Lower leg skin (tissue), 4 donors: ENCODE results near the gene OSM. TPM values are rescaled to one million over a fixed set of nuclear protein-coding genes. Genes with fewer than 3 reads are reported as not detected.

ENCODE experiments used
- DNase-seq, 2 donors: peaks; one replicate each; pipeline ENCODE4 v3.0.0-alpha.2; 2019; ENCODE audit warnings: low spot score in 2 of 2
- H3K4me3 ChIP-seq: fragments of 200-600 bp; sonication (generic); 2 replicates; pipeline ENCODE4 v1.5.1; 2017; ENCODE audit warnings: mild to moderate bottlenecking, low read depth; ENCODE audit not compliant: poor library complexity, severe bottlenecking
- POLR2A ChIP-seq, 2 donors: fragments of 450-650 bp; IDR thresholded peaks; one replicate each; pipeline ENCODE4 v1.6.1; 2016 to 2017; ENCODE audit warnings: antibody characterized with exemption in 2 of 2, mild to moderate bottlenecking in 1 of 2, moderate library complexity in 1 of 2
- WGBS, 2 donors: methylation state at CpG; one replicate each; pipeline ENCODE4 v1.1.5; 2018; 5-methylcytosine and 5-hydroxymethylcytosine counted together
- intact Hi-C: fragments of 100-400 bp; cut with DNase I; formaldehyde crosslinking; loops from one replicate; pipeline ENCODE4 v1.15.0; 2023; ENCODE audit warnings: low total_unique reads
- total RNA-seq, 4 donors: library from RNA; depleted of rRNA; stranded (reverse); fragments of >200 nt; gene quantifications; one replicate each; pipeline ENCODE4 v1.1.0, GENCODE V29; 2016
- TF ChIP-seq, protein P1 (sequence below), 3 donors: fragments of 450-650 bp; IDR thresholded peaks; one replicate each; pipeline ENCODE4 v1.5.1; 2016; ENCODE audit warnings: antibody characterized with exemption in 3 of 3, mild to moderate bottlenecking in 3 of 3, moderate library complexity in 2 of 3

Gene OSM
- total RNA-seq, 4 donors from 2014 or later = 0.27 to 0.34 (median 0.29) TPM; not detected in 1

DNA sequence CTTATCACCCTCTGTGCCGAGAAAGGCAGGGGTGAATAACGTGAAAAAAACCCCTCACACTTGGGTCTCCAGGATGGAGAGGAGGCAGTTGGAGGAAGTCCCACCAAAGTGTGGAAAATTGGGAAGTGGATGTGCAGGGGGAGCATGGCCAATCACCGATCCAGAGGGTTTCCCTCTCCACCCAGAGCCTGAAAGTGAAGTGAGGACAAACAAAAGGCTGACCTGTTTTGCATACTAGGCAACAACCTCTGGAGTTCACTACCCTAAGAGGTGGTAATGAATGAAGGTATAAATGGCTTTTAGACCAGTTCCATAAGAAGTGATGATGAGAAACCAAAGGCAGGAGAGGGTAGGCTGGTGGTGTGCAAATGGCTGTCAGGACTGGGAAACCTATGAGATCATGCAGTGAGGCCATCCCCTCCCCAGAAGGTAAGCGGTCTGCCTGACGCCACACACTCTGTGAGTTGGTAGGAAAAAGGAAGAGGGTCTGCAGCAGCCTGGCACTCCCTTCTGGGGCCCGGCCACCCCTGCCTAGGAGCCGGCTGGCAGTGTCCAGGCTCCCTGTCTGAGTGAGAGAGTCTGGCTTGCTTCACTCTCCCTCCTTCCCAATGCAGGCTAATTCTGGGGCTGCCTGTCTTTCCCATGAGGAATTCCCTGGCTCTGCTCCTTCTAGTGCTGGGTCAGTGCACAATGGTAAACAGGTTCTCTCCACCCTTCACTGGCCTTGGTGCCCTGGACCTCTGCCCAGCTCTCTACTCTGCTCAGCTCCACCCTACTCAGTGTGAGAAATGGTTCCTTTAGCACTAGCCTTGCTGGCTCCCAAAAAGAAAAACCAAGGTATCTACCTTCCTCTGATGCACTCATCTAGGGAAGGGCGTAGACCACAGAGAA, 44.5 kb upstream of the OSM start:
- no peak overlapping the region for H3K4me3 ChIP-seq
- 36 to 41% methylated on average over 8 of the region's 8 CpGs for WGBS, 2 donors
- DNase-seq = peak; percentile 71 to 93
- intact Hi-C loops = no loop called here
- TF ChIP-seq, protein P1, sequence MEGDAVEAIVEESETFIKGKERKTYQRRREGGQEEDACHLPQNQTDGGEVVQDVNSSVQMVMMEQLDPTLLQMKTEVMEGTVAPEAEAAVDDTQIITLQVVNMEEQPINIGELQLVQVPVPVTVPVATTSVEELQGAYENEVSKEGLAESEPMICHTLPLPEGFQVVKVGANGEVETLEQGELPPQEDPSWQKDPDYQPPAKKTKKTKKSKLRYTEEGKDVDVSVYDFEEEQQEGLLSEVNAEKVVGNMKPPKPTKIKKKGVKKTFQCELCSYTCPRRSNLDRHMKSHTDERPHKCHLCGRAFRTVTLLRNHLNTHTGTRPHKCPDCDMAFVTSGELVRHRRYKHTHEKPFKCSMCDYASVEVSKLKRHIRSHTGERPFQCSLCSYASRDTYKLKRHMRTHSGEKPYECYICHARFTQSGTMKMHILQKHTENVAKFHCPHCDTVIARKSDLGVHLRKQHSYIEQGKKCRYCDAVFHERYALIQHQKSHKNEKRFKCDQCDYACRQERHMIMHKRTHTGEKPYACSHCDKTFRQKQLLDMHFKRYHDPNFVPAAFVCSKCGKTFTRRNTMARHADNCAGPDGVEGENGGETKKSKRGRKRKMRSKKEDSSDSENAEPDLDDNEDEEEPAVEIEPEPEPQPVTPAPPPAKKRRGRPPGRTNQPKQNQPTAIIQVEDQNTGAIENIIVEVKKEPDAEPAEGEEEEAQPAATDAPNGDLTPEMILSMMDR (IDR thresholded peaks at IDR 0.05) = no peak
- no peak for TF ChIP-seq POLR2A (IDR thresholded peaks at IDR 0.05)

DNA sequence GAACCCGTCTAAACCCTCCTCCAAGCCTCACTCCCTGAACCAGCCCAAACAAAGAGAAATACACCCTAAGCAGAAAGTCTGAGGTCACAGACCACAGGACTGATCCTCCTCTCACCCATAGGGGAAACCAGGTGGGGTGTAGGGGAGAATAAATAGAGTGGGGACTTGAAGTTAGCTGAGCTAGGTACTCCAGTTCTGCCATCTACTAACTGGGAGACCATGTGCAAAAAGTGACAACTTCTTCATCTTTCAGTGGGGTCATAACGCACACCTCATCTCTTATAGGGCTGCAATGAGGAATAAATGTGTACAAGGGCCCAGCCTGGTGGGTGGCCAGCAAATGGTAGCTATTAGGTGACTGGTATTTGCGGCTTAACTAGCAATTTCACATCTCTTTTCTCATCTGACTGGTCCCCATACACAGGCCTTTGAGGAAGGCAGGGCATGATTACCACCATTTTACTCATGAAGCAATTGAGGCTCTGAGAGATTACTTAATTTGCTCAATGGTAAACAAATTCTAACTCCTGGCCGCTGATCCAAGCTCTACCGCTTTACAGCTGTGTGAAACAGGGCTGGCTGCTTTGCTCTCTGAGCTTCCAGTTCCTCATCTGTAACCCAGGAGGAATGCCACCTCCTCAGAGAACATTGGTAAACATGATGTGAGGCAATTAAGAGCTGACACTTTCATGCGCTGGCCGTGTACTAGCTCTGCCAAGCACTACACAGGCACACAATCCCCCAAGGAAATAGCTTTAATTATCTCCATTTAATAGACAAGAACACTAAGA, 43.5 kb upstream of the OSM start:
- DNase-seq = peak in 1 of 2 donors; percentile 79
- TF ChIP-seq POLR2A (IDR thresholded peaks at IDR 0.05) = no peak
- TF ChIP-seq, protein P1 (IDR thresholded peaks at IDR 0.05) = no peak
- H3K4me3 ChIP-seq = no peak overlapping the region
- WGBS, 2 donors = 36 to 50% methylated on average over 7 of the region's 7 CpGs
- intact Hi-C loops = no loop called here

DNA sequence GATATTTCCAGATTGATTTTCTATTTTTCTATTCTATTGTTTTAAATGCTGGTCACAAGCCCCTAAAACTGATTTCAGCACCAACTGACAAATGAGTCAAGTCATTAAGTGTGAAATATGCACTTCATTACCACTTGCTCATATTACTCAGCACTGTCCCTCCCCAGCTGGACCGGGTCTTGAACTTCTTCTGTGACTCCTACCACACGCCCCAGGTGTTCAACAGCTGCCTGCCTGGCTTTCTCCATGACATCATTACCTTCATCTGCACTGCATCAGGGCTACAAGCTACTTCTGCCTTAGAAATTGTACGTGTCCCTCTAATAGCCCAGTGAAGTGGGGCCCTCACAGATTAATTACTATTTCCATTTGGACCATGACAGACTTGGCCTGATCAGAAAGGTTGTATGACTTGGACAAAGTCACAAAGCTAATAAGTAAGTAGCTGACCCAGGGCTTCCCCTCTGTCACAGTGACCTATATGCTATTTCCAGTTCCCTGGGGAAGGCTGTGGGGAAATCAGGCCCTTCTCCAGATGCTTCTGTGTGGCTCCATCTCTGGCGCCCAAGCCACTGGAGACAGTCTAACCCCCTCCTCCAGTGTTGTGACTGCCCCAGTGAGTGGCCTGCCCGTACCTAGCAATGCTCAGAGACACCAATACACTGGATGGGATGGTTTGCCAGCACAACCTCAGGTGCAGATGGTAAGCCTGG, 42.0 kb upstream of the OSM start:
- WGBS, 2 donors = 47 to 66% methylated on average over 5 of the region's 5 CpGs
- TF ChIP-seq, protein P1 (IDR thresholded peaks at IDR 0.05) = no peak
- no peak for TF ChIP-seq POLR2A (IDR thresholded peaks at IDR 0.05)
- no peak overlapping the region for H3K4me3 ChIP-seq
- DNase-seq = no peak
- intact Hi-C loops = no loop called here

DNA sequence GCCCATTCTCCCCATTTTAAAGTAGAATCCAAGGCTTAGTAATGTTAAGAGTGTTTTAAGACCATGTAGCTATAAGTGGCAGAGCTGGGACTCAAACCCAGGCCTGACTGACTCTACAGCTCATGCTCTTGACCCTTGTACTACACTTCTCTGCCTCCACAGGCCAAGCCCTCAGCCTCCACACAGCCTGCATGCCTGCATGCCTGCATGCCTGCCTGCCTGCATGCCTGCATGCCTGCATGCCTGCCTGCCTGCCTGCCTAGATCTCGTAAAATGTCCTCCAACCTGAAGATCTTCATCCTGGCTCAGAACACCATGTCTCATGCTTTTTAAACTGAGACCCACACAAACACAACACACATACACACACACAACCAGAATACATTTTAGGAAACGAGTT, 41.4 kb upstream of the OSM start:
- 44 to 57% methylated on average over 2 of the region's 2 CpGs for WGBS, 2 donors
- TF ChIP-seq, protein P1 (IDR thresholded peaks at IDR 0.05) = no peak
- no peak for TF ChIP-seq POLR2A (IDR thresholded peaks at IDR 0.05)
- H3K4me3 ChIP-seq = no peak overlapping the region
- intact Hi-C loops = no loop called here
- no peak for DNase-seq

DNA sequence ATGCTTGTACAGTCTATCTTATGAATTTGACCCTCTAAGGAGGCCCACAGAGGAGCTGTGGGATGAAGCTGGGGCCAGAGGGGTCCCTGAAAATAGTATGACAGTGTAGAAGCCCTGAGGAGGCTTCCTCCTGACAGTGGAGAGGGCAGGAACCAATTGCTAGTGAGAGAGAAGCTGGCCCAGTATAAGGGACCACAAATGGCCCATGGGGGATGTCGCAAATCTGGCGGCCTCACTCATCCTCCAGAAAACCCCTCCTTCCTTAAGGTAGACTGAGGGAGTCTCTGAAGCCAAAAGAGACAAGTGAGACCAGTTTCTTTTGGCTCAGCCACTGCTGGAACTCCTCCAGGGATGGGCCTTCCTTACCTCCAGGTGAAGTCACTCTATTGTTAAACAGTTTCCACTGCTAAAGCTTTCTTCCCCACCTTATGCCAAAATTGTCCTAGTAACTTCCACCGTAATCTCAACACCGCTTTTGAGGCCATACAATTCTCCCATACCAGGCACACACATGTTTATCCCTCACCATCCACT, 40.5 kb upstream of the OSM start:
- no peak for TF ChIP-seq POLR2A (IDR thresholded peaks at IDR 0.05)
- TF ChIP-seq, protein P1 (IDR thresholded peaks at IDR 0.05) = no peak
- DNase-seq = no peak
- intact Hi-C loops = no loop called here
- 50 to 54% methylated on average over 4 of the region's 4 CpGs for WGBS, 2 donors
- no peak overlapping the region for H3K4me3 ChIP-seq
